A549 (cell line): ENCODE results near the gene DOK6. TPM values are rescaled to one million over a fixed set of nuclear protein-coding genes. Genes with fewer than 3 reads are reported as not detected.

Experiments used
- ATAC-seq, 2 experiments: fragments of 200-7000 bp in 1 of 2; fragments of >200 bp in 1 of 2; cut with Nextera tagmentation in 1 of 2; cut with Tn5 transposase in 1 of 2; 3 replicates each; pipeline versions ENCODE4 v1.8.0 to v1.9.1; 2018 to 2020; ENCODE audit warnings: mild to moderate bottlenecking in 1 of 2, moderate library complexity in 1 of 2
- CTCF ChIA-PET: fragments of 300-600 bp; sonication (Branson Sonifier 250); formaldehyde crosslinking; extraction: SDS; loops from one replicate; lab custom pipeline; 2021; ENCODE audit warnings: antibody characterized with exemption, inconsistent platforms; lab: Yijun Ruan, JAX
- POLR2A ChIA-PET: fragments of 350-600 bp; formaldehyde crosslinking; extraction: SDS; loops from one replicate; lab custom pipeline; 2021; ENCODE audit warnings: antibody characterized with exemption, inconsistent platforms; lab: Yijun Ruan, JAX
- DNase-seq, 2 experiments: peaks; one replicate each; pipeline versions ENCODE4 v3.0.0 to v3.0.0-alpha.2; 2011 to 2016; ENCODE audit warnings: low read depth in 1 of 2, low spot score in 1 of 2
- FAIRE-seq: peaks from 2 replicates; lab custom pipeline; 2011; peaks lifted over from hg19 to GRCh38; lab: Jason Lieb, UNC
- H3K27ac ChIP-seq, 2 experiments: fragments of >200 bp; sonication (Bioruptor Twin); formaldehyde crosslinking; 3 replicates each; pipeline ENCODE4 v1.5.1; 2016 to 2017
- H3K4me1 ChIP-seq: fragments of >200 bp; sonication (Bioruptor Twin); formaldehyde crosslinking; 3 replicates; pipeline ENCODE4 v1.6.1; 2016
- H3K4me2 ChIP-seq: fragments of >200 bp; sonication (Bioruptor Twin); formaldehyde crosslinking; 3 replicates; pipeline ENCODE4 v1.6.1; 2016
- H3K4me3 ChIP-seq: fragments of >200 bp; sonication (Bioruptor Twin); formaldehyde crosslinking; 3 replicates; pipeline ENCODE4 v1.5.1; 2016
- H3K9me3 ChIP-seq: fragments of >200 bp; sonication (Bioruptor Twin); formaldehyde crosslinking; 3 replicates; pipeline ENCODE4 v1.6.1; 2016
- ATOH8 ChIP-seq: fragments of 250-450 bp; sonication (Bioruptor Pico); IDR thresholded peaks from 2 replicates; pipeline ENCODE4 v1.5.0; 2020; ENCODE audit warnings: low read depth, mild to moderate bottlenecking, moderate library complexity
- CEBPB ChIP-seq, 2 experiments: fragments of >200 bp in 1 of 2; sonication (Bioruptor Twin) in 1 of 2; formaldehyde crosslinking in 1 of 2; IDR thresholded peaks; 2 replicates each; pipeline ENCODE4 v1.6.1; 2012 to 2016
- CHD2 ChIP-seq: fragments of 150-350 bp; IDR thresholded peaks from 2 replicates; pipeline ENCODE4 v1.6.1; 2014; ENCODE audit warnings: low read length; ENCODE audit not compliant: partially characterized antibody
- CHD4 ChIP-seq: fragments of 200-600 bp; sonication (generic); IDR thresholded peaks from 2 replicates; pipeline ENCODE4 v1.6.1; 2016; ENCODE audit warnings: antibody characterized with exemption, mild to moderate bottlenecking, borderline replicate concordance
- EHMT2 ChIP-seq: fragments of 200-600 bp; sonication (generic); IDR thresholded peaks from 2 replicates; pipeline ENCODE4 v1.6.1; 2016; ENCODE audit warnings: antibody characterized with exemption, low read depth, mild to moderate bottlenecking, moderate library complexity
- EP300 ChIP-seq, 2 experiments: fragments of >200 bp; sonication (Bioruptor Twin); formaldehyde crosslinking; IDR thresholded peaks; 2 replicates in 1 of 2; 3 replicates in 1 of 2; pipeline ENCODE4 v1.6.1; 2016 to 2017
- FOSB ChIP-seq: fragments of 250-450 bp; sonication (Bioruptor Pico); IDR thresholded peaks from 2 replicates; pipeline ENCODE4 v1.5.0; 2020; ENCODE audit warnings: mild to moderate bottlenecking, moderate library complexity
- GATA3 ChIP-seq: IDR thresholded peaks from 2 replicates; pipeline ENCODE4 v1.6.1; 2012; ENCODE audit warnings: borderline replicate concordance
- HEYL ChIP-seq: fragments of 250-450 bp; sonication (Bioruptor Pico); IDR thresholded peaks from 2 replicates; pipeline ENCODE4 v1.8.0; 2021; ENCODE audit warnings: mild to moderate bottlenecking, moderate library complexity
- HOXA7 ChIP-seq: fragments of 250-450 bp; sonication (Bioruptor Pico); IDR thresholded peaks from 2 replicates; pipeline ENCODE4 v1.5.0; 2020; ENCODE audit warnings: mild to moderate bottlenecking, moderate library complexity
- HOXB13 ChIP-seq: fragments of 250-450 bp; sonication (Bioruptor Pico); IDR thresholded peaks from 2 replicates; pipeline ENCODE4 v1.5.0; 2020; ENCODE audit warnings: low read depth, mild to moderate bottlenecking, moderate library complexity
- HOXB5 ChIP-seq: fragments of 250-450 bp; sonication (Bioruptor Pico); IDR thresholded peaks from 2 replicates; pipeline ENCODE4 v1.5.0; 2020; ENCODE audit warnings: mild to moderate bottlenecking, moderate library complexity
- JUN ChIP-seq, 2 experiments: fragments of >200 bp; sonication (Bioruptor Twin); formaldehyde crosslinking; IDR thresholded peaks; 2 replicates in 1 of 2; 3 replicates in 1 of 2; pipeline ENCODE4 v1.6.1; 2016 to 2017
- JUNB ChIP-seq: fragments of >200 bp; sonication (Bioruptor Twin); formaldehyde crosslinking; IDR thresholded peaks from 2 replicates; pipeline ENCODE4 v1.6.1; 2016
- MAFK ChIP-seq: fragments of 450-650 bp; IDR thresholded peaks from 2 replicates; pipeline ENCODE4 v1.6.1; 2014; ENCODE audit not compliant: partially characterized antibody
- MYC ChIP-seq: IDR thresholded peaks from 2 replicates; pipeline ENCODE4 v1.6.1; 2012; ENCODE audit warnings: mild to moderate bottlenecking, inconsistent platforms, low read length, improper control_type of control experiment, borderline replicate concordance
- NFE2L2 ChIP-seq: fragments of 150-350 bp; conservative IDR thresholded peaks from 2 replicates; pipeline ENCODE4 v1.6.1; 2014; ENCODE audit warnings: low read length
- NPAS2 ChIP-seq: fragments of 250-450 bp; sonication (Bioruptor Pico); IDR thresholded peaks from 2 replicates; pipeline ENCODE4 v1.8.0; 2022; ENCODE audit warnings: mild to moderate bottlenecking, moderate library complexity, borderline replicate concordance
- POLR2A ChIP-seq: IDR thresholded peaks from 2 replicates; pipeline ENCODE4 v1.6.1; 2012; ENCODE audit warnings: mild to moderate bottlenecking, low read length
- RARB ChIP-seq: fragments of 250-450 bp; sonication (Bioruptor Pico); IDR thresholded peaks from 2 replicates; pipeline ENCODE4 v1.8.0; 2021; ENCODE audit warnings: mild to moderate bottlenecking, moderate library complexity
- SREBF2 ChIP-seq: fragments of 450-650 bp; IDR thresholded peaks from 2 replicates; pipeline ENCODE4 v1.6.1; 2014; ENCODE audit warnings: mild to moderate bottlenecking, moderate library complexity
- TFCP2L1 ChIP-seq: fragments of 250-450 bp; sonication (Bioruptor Pico); IDR thresholded peaks from 2 replicates; pipeline ENCODE4 v1.5.0; 2021; ENCODE audit warnings: mild to moderate bottlenecking
- TP53 ChIP-seq: fragments of 250-450 bp; sonication (Bioruptor Pico); IDR thresholded peaks from 2 replicates; pipeline ENCODE4 v1.5.0; 2021; ENCODE audit warnings: mild to moderate bottlenecking, moderate library complexity
- ZFP36 ChIP-seq: fragments of 450-650 bp; IDR thresholded peaks from 2 replicates; pipeline ENCODE4 v1.6.1; 2014; ENCODE audit warnings: borderline replicate concordance; ENCODE audit not compliant: partially characterized antibody
- WGBS: methylation state at CpG from one replicate; pipeline ENCODE4 v1.1.6; 2017; ENCODE audit errors: missing lambda C conversion rate; 5-methylcytosine and 5-hydroxymethylcytosine counted together
- polyA plus RNA-seq, 4 experiments: library from polyadenylated mRNA; depleted of rRNA in 3 of 4; stranded (reverse); fragments of >200 nt; fragmentation: RNase III in 1 of 4; extraction: RNeasy Plus Mini Kit Qiagen cat#74134 plus additional on column Dnase treatment in 1 of 4; gene quantifications; 2 replicates in 3 of 4; 3 replicates in 1 of 4; pipeline ENCODE4 v1.2.3, GENCODE V29; 2011 to 2017
- TF ChIP-seq, protein P1 (sequence below): IDR thresholded peaks from 2 replicates; pipeline ENCODE4 v1.6.1; 2012; ENCODE audit warnings: low read depth, borderline replicate concordance
- TF ChIP-seq, protein P2 (sequence below): IDR thresholded peaks from 2 replicates; pipeline ENCODE4 v1.6.1; 2012
- TF ChIP-seq, protein P3 (sequence below): fragments of >200 bp; sonication (Bioruptor Twin); formaldehyde crosslinking; IDR thresholded peaks from 3 replicates; pipeline ENCODE4 v1.6.1; 2016
- TF ChIP-seq, protein P4 (sequence below): fragments of 150-350 bp; IDR thresholded peaks from 2 replicates; pipeline ENCODE4 v1.6.1; 2014; ENCODE audit warnings: low read depth, mild to moderate bottlenecking, low read length

Gene DOK6
- polyA plus RNA-seq, 2 of the 4 experiments (the other 2 are of a cell fraction), result not detected

DNA sequence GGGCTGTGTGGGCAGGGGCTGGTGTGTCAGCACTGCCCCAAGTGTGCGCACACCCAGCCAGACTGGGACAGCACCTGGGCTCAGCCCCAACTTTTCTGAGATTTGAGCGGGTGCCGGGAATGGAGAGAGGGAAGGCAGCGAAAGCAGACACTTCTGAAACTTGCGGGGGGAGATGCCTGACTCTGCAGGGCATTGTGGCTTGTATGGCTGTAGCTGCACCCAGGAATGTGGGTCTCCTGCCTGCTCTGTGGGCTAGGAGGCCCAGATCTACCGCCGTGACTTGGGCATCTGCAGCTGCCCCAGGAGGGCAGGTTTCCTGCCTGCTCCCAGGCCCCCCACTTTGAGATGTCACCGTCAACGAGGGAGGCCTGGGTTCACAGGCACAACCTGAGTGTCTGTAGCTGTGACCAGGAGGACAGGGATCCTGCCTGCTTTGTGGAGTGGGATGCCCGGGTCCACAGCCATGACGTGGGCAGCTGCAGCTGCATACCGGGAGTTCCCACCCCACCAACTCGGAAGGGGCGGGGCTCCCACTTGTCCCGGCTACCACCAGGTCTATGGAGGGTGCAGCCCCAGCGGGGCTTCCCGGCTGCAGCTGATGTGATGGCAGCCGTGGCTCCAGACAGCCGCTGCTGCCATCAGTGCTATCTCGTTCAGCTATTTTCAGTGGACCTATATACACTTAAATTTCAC, 95.3 kb downstream of the DOK6 start:
- FAIRE-seq, result no peak
- Histone ChIP-seq H3K4me2 (no peak overlapping the region), H3K9me3 (no peaks in the 10 kb centered on the region), H3K4me3 (no peak overlapping the region), H3K27ac (no peak overlapping the region), H3K4me1 (no peaks in the 10 kb centered on the region)
- TF ChIP-seq, protein P1, sequence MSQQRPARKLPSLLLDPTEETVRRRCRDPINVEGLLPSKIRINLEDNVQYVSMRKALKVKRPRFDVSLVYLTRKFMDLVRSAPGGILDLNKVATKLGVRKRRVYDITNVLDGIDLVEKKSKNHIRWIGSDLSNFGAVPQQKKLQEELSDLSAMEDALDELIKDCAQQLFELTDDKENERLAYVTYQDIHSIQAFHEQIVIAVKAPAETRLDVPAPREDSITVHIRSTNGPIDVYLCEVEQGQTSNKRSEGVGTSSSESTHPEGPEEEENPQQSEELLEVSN, result no peak
- TF ChIP-seq MYC (no peak), SREBF2 (no peak), CHD4 (no peak), NFE2L2 (no peak), JUNB (no peak), CEBPB (IDR thresholded peaks at IDR 0.05) (no peak), EHMT2 (no peak), HOXA7 (CRISPR knock-in tag) (no peak), HOXB5 (no peak), POLR2A (no peak), GATA3 (no peak), RARB (CRISPR knock-in tag) (no peak), ATOH8 (CRISPR knock-in tag) (no peak), ZFP36 (no peak)
- TF ChIP-seq, protein P2, sequence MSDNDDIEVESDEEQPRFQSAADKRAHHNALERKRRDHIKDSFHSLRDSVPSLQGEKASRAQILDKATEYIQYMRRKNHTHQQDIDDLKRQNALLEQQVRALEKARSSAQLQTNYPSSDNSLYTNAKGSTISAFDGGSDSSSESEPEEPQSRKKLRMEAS, result no peak
- ATAC-seq, result no peak
- ChIA-PET POLR2A (no interaction called here), CTCF (no interaction called here)
- DNase-seq, result no peak
- WGBS, result 40% methylated on average over 7 of the region's 20 CpGs

DNA sequence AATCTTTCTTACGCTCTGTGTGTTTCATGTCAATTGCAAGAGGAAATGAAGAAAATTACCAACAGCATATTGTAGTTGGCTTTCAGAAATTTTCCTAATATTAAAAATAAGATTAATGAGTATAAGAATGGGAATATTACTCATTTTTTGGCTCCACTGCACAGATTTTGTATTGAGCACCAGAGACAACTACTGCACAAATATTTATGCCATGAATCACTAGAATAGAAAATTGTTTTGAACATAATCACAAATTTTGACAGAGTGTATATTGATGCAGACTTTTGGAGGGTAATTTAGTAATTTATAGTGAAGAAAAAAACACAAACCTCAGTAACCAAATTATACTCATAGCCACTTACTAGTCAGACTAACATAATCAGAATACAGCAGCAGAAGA, 118.3 kb downstream of the DOK6 start:
- no peak for DNase-seq
- FAIRE-seq, result no peak
- CTCF ChIA-PET, result no interaction called here

DNA sequence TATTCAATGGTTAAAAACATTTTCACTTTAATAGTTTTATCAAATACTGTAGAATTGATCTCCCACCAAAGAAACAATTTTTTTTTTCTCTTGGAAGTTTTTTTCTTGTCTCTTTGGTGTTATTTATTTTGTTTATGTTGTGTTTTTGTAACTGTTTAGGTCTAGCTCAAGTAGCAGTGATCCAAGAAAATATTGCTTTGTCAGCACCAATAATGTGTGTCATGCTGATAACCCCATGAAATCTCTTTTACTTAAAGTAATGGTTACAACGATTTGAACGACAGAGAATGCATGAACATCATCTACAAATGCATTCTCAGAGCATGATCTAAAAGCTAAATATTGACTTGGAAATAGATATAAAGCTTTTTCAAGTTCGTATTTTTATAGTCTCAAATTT, 122.9 kb downstream of the DOK6 start:
- ChIA-PET CTCF (no interaction called here), POLR2A (no interaction called here)
- WGBS, result 0% methylated on average over 3 of the region's 3 CpGs
- Histone ChIP-seq H3K4me3 (no peak overlapping the region), H3K4me2 (no peak overlapping the region), H3K27ac (no peak overlapping the region), H3K4me1 (no peaks in the 10 kb centered on the region), H3K9me3 (no peaks in the 10 kb centered on the region)
- ATAC-seq, result no peak
- FAIRE-seq, result no peak
- peak; percentile 72 for TF ChIP-seq MAFK
- TF ChIP-seq, protein P3, sequence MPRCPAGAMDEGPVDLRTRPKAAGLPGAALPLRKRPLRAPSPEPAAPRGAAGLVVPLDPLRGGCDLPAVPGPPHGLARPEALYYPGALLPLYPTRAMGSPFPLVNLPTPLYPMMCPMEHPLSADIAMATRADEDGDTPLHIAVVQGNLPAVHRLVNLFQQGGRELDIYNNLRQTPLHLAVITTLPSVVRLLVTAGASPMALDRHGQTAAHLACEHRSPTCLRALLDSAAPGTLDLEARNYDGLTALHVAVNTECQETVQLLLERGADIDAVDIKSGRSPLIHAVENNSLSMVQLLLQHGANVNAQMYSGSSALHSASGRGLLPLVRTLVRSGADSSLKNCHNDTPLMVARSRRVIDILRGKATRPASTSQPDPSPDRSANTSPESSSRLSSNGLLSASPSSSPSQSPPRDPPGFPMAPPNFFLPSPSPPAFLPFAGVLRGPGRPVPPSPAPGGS, result no peak
- no peak for DNase-seq

More for the DNA sequence above, 118.3 kb downstream of the DOK6 start:
- POLR2A ChIA-PET, result no interaction called here
- H3K4me3 ChIP-seq, result no peak overlapping the region
- H3K4me2 ChIP-seq, result no peak overlapping the region
- no peak for TF ChIP-seq TP53 (CRISPR knock-in tag)
- TF ChIP-seq FOSB, result no peak
- no peak for TF ChIP-seq TFCP2L1 (CRISPR knock-in tag)
- TF ChIP-seq HOXB13, result no peak
- no peak for TF ChIP-seq CHD2
- no peak for TF ChIP-seq EP300 (IDR thresholded peaks at IDR 0.05)
- TF ChIP-seq, protein P4, sequence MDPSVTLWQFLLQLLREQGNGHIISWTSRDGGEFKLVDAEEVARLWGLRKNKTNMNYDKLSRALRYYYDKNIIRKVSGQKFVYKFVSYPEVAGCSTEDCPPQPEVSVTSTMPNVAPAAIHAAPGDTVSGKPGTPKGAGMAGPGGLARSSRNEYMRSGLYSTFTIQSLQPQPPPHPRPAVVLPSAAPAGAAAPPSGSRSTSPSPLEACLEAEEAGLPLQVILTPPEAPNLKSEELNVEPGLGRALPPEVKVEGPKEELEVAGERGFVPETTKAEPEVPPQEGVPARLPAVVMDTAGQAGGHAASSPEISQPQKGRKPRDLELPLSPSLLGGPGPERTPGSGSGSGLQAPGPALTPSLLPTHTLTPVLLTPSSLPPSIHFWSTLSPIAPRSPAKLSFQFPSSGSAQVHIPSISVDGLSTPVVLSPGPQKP, result no peak
- TF ChIP-seq ZFP36, result no peak
- no peak for TF ChIP-seq NPAS2
- no peak for TF ChIP-seq JUN (IDR thresholded peaks at IDR 0.05)
- TF ChIP-seq HEYL (CRISPR knock-in tag), result no peak
- no peak for TF ChIP-seq EHMT2
- no peaks in the 10 kb centered on the region for H3K4me1 ChIP-seq
- no peak overlapping the region for H3K27ac ChIP-seq
- ATAC-seq, result no peak
- no peaks in the 10 kb centered on the region for H3K9me3 ChIP-seq
- 89% methylated on average over 1 of the region's 1 CpG for WGBS
